Right lobe of liver (tissue), 4 donors: Measurements from ENCODE around the gene LHFPL4.

ENCODE experiments used
- CTCF ChIP-seq, 4 donors: fragments of 200-600 bp in 3 of 4; fragments of 450-650 bp in 1 of 4; IDR thresholded peaks; one replicate each; pipeline versions ENCODE4 v1.5.1 to v1.8.0; 2016 to 2022; ENCODE audit warnings: antibody characterized with exemption in 4 of 4, mild to moderate bottlenecking in 2 of 4
- POLR2A ChIP-seq: fragments of 450-650 bp; IDR thresholded peaks from one replicate; pipeline ENCODE4 v1.6.1; 2017; ENCODE audit warnings: antibody characterized with exemption, mild to moderate bottlenecking
- donor health status: DM: no; HTN: no; CAD: no.
- donor health status: DM: no; HTN: no; CAD: no.
- donor health status: DM: no; HTN: yes; CAD: no.

- TF ChIP-seq POLR2A (no peak), CTCF (IDR thresholded peaks at IDR 0.05) (no peak)
These were observed 11.7 kb upstream of the LHFPL4 start for GRCh38 chr3:9565316-9565715.
